ENCODE measurements around the gene SORCS1.

The SORCS1 gene

DNA sequence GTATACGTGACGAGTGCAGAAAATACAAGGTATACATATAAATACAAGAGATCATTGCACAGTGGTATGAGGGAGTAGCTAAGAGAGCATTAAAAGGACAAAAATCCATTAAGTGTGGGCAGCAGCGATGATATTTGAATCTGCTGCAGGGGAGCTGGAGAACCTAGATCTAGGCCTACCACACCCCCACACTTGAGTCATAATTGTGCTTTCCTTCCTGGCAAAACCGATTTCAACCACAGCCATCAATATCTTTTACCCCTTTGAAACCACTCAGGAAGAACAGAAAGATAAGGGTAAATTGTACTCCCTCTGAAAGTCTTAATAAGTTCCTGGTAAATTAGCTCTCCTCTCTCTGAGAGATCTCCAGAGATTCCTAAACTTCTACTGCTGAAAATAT, 345.0 kb downstream of the SORCS1 start:
- Histone ChIP-seq H3K9me3 (ENCODE audit: control insufficient read depth, insufficient read depth, low read depth, low read length) (no peaks in the 10 kb centered on the region), H3K36me3 (ENCODE audit: control insufficient read depth in 2 of 2, insufficient read depth in 1 of 2, low read length in 2 of 2) (no peaks in the 10 kb centered on the region), H3K27ac (ENCODE audit: extremely low read depth, low read depth, low read length) (no peak overlapping the region), H3K4me1 (ENCODE audit: control insufficient read depth, insufficient read depth, low read length) (no peaks in the 10 kb centered on the region), H3K4me3 (ENCODE audit: low read depth, low read length) (no peak overlapping the region)
- TF ChIP-seq EGR2 (tag by site-specific recombination; IDR thresholded peaks at IDR 0.05; ENCODE audit: low read depth) (no peak), TCF7L2 (IDR thresholded peaks at IDR 0.05; ENCODE audit: borderline replicate concordance, low read depth, low read length) (0 out of 2 replicates have a peak, but pooled peaks have one; percentile 21)
- CTCF ChIA-PET: interaction anchor here (0.6 kb wide), 1 partner anchor 521 kb away, joined by 3 read pairs; no protein-coding TSS in a partner anchor
- POLR2A ChIA-PET: no interaction called here

GRCh38 chr10:106816318-106817085, 348.0 kb downstream of the SORCS1 start:
- Histone ChIP-seq H3K27ac (ENCODE audit: extremely low read depth, low read depth, low read length) (no peak overlapping the region), H3K4me3 (ENCODE audit: low read depth, low read length) (no peak overlapping the region), H3K9me3 (ENCODE audit: control insufficient read depth, insufficient read depth, low read depth, low read length) (no peaks in the 10 kb centered on the region), H3K4me1 (ENCODE audit: control insufficient read depth, insufficient read depth, low read length) (no peaks in the 10 kb centered on the region), H3K36me3 (ENCODE audit: control insufficient read depth in 2 of 2, insufficient read depth in 1 of 2, low read length in 2 of 2) (no peaks in the 10 kb centered on the region)
- POLR2A ChIA-PET: no interaction called here
- no peak for TF ChIP-seq ZNF16 (tag by site-specific recombination; IDR thresholded peaks at IDR 0.05; ENCODE audit: low read depth)
- no peak for TF ChIP-seq OSR2 (tag by site-specific recombination; IDR thresholded peaks at IDR 0.05)
- CTCF ChIA-PET: no interaction called here

DNA sequence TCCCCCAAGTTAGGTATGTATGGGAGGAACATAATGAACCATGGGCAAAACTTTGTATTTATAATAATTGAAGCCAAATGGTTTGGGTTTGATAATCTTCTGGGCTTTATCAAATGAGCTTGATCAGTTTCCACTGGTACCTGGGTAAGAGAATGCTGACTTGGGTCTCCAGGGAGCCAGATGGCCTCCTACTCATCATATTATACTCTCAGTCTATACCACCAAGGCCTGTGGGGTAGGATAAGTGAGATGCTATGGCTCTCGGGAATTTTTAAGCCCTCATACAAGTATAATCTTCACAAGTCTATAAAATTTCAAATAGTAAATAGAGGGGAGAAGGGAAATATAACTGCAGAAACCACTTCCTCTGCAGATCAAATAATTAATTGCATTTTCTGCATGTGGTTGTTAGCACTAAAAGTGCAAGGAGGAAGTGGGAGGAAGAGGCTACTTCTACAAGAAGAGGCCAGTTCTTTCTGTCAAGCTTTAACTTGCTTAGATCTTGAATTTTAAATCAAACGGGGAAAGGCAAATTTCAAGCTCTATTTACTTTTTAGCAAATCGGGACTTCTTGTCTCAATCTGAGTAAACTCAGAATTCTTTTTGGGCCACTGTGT, 349.0 kb downstream of the SORCS1 start:
- ChIA-PET POLR2A (no interaction called here), CTCF (no interaction called here)
- Histone ChIP-seq H3K36me3 (ENCODE audit: control insufficient read depth in 2 of 2, insufficient read depth in 1 of 2, low read length in 2 of 2) (no peaks in the 10 kb centered on the region), H3K4me1 (ENCODE audit: control insufficient read depth, insufficient read depth, low read length) (no peaks in the 10 kb centered on the region), H3K9me3 (ENCODE audit: control insufficient read depth, insufficient read depth, low read depth, low read length) (no peaks in the 10 kb centered on the region), H3K4me3 (ENCODE audit: low read depth, low read length) (no peak overlapping the region), H3K27ac (ENCODE audit: extremely low read depth, low read depth, low read length) (no peak overlapping the region)
- TF ChIP-seq ZNF600 (tag by site-specific recombination; IDR thresholded peaks at IDR 0.05) (no peak), OSR2 (tag by site-specific recombination; IDR thresholded peaks at IDR 0.05) (no peak), ZNF791 (tag by site-specific recombination; IDR thresholded peaks at IDR 0.05) (no peak), ZNF341 (tag by site-specific recombination; IDR thresholded peaks at IDR 0.05; ENCODE audit: low read depth) (no peak), ZNF138 (tag by site-specific recombination; IDR thresholded peaks at IDR 0.05; ENCODE audit: borderline replicate concordance) (no peak), ZNF488 (tag by site-specific recombination; IDR thresholded peaks at IDR 0.05) (no peak), ZNF184 (tag by site-specific recombination; IDR thresholded peaks at IDR 0.05) (no peak), ZNF677 (tag by site-specific recombination; IDR thresholded peaks at IDR 0.05) (no peak), ZNF548 (tag by site-specific recombination; IDR thresholded peaks at IDR 0.05) (no peak), CTCF (tag by site-specific recombination; IDR thresholded peaks at IDR 0.05) (no peak), ZNF785 (tag by site-specific recombination; IDR thresholded peaks at IDR 0.05) (no peak), HOXD13 (CRISPR knock-in tag; IDR thresholded peaks at IDR 0.05; ENCODE audit: borderline replicate concordance) (no peak), ZNF24 (tag by site-specific recombination; IDR thresholded peaks at IDR 0.05) (no peak), SALL2 (tag by site-specific recombination; IDR thresholded peaks at IDR 0.05; ENCODE audit: borderline replicate concordance) (no peak), ZNF670 (tag by site-specific recombination; IDR thresholded peaks at IDR 0.05; ENCODE audit: low read depth) (no peak), ZNF624 (tag by site-specific recombination; IDR thresholded peaks at IDR 0.05) (no peak)
- TF ChIP-seq, protein P1, sequence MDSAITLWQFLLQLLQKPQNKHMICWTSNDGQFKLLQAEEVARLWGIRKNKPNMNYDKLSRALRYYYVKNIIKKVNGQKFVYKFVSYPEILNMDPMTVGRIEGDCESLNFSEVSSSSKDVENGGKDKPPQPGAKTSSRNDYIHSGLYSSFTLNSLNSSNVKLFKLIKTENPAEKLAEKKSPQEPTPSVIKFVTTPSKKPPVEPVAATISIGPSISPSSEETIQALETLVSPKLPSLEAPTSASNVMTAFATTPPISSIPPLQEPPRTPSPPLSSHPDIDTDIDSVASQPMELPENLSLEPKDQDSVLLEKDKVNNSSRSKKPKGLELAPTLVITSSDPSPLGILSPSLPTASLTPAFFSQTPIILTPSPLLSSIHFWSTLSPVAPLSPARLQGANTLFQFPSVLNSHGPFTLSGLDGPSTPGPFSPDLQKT (IDR thresholded peaks at IDR 0.05; ENCODE audit: borderline replicate concordance, low read depth, low read length): no peak

Measured in HEK293 (cell line).